PC-3 (cell line): ENCODE results near the gene ZDHHC16. TPM values are rescaled to one million over a fixed set of nuclear protein-coding genes. Genes with fewer than 3 reads are reported as not detected.

Experiments
- ATAC-seq: fragments of 200-7000 bp; cut with Tn5 transposase; 2 replicates; pipeline ENCODE4 v1.9.1; 2020; ENCODE audit warnings: mild to moderate bottlenecking, moderate library complexity
- BruUV-seq: library from RNA; stranded (reverse); fragments of 400-500 nt; replicated peaks from 2 replicates; lab custom pipeline; 2021; lab: Mats Ljungman, UMichigan
- CTCF ChIA-PET: fragments of 300-600 bp; sonication (Branson Sonifier 250); formaldehyde crosslinking; loops from one replicate; lab custom pipeline; 2022; ENCODE audit warnings: antibody characterized with exemption; lab: Charles Lee
- POLR2A ChIA-PET: fragments of 300-600 bp; sonication (Branson Sonifier 250); formaldehyde crosslinking; loops from one replicate; lab custom pipeline; 2022; ENCODE audit warnings: antibody characterized with exemption; ENCODE audit not compliant: unreplicated experiment; lab: Charles Lee
- DNase-seq: peaks from one replicate; pipeline ENCODE4 v3.0.0-alpha.2; 2015
- H2AFZ ChIP-seq: fragments of 300-600 bp; sonication (generic); 2 replicates; pipeline ENCODE4 v1.6.0; 2016; ENCODE audit warnings: antibody characterized with exemption, low read length
- H3F3A ChIP-seq: fragments of 300-600 bp; sonication (generic); one replicate; pipeline ENCODE4 v1.6.0; 2017; ENCODE audit warnings: antibody characterized with exemption, low read length, control low read depth, mild to moderate bottlenecking; ENCODE audit not compliant: unreplicated experiment
- H3K27ac ChIP-seq: fragments of 300-600 bp; sonication (generic); 2 replicates; pipeline ENCODE4 v1.5.1; 2016; ENCODE audit warnings: mild to moderate bottlenecking, low read length
- H3K27me3 ChIP-seq: fragments of 300-600 bp; sonication (generic); 2 replicates; pipeline ENCODE4 v1.6.1; 2016; ENCODE audit warnings: low read length, mixed read lengths
- H3K36me3 ChIP-seq: fragments of 300-600 bp; sonication (generic); 2 replicates; pipeline ENCODE4 v1.6.1; 2016; ENCODE audit warnings: low read depth, mixed run types, low read length, mixed read lengths
- H3K4me1 ChIP-seq: fragments of 300-600 bp; sonication (generic); 2 replicates; pipeline ENCODE4 v1.5.1; 2016; ENCODE audit warnings: low read length; ENCODE audit not compliant: insufficient read depth
- H3K4me2 ChIP-seq: fragments of 300-600 bp; sonication (generic); 2 replicates; pipeline ENCODE4 v1.6.0; 2016; ENCODE audit warnings: low read length
- H3K4me3 ChIP-seq: fragments of 300-600 bp; sonication (generic); 2 replicates; pipeline ENCODE4 v1.5.1; 2016; ENCODE audit warnings: mild to moderate bottlenecking, low read length, mixed read lengths
- H3K79me2 ChIP-seq: fragments of 300-600 bp; sonication (generic); 2 replicates; pipeline ENCODE4 v1.6.1; 2017; ENCODE audit warnings: low read length, mixed read lengths
- H3K9ac ChIP-seq: fragments of 300-600 bp; sonication (generic); 2 replicates; pipeline ENCODE4 v1.6.0; 2016; ENCODE audit warnings: mild to moderate bottlenecking, low read length
- H3K9me2 ChIP-seq: fragments of 300-600 bp; sonication (generic); replicated peaks from 2 replicates; pipeline ENCODE4 v1.6.1; 2016; ENCODE audit warnings: mixed run types, low read length, mixed read lengths
- H3K9me3 ChIP-seq: fragments of 300-600 bp; sonication (generic); 2 replicates; pipeline ENCODE4 v1.6.1; 2016; ENCODE audit warnings: low read length, mixed read lengths
- H4K20me1 ChIP-seq: fragments of 300-600 bp; sonication (generic); 2 replicates; pipeline ENCODE4 v1.6.1; 2016; ENCODE audit warnings: low read length, mixed read lengths
- EZH2 ChIP-seq: fragments of 300-600 bp; sonication (generic); IDR thresholded peaks from one replicate; pipeline ENCODE4 v1.6.1; 2017; ENCODE audit warnings: antibody characterized with exemption, mild to moderate bottlenecking, low read length; ENCODE audit not compliant: unreplicated experiment
- EZH2phosphoT487 ChIP-seq: fragments of 300-600 bp; sonication (generic); IDR thresholded peaks from 2 replicates; pipeline ENCODE4 v1.6.1; 2018; ENCODE audit warnings: mild to moderate bottlenecking, antibody characterized with exemption, low read length, borderline replicate concordance
- intact Hi-C: fragments of 100-400 bp; cut with micrococcal nuclease; formaldehyde crosslinking; loops from 2 replicates; pipeline ENCODE4 v1.9.0; 2023
- total RNA-seq: library from RNA; depleted of rRNA; stranded (reverse); fragments of >200 nt; gene quantifications from 2 replicates; pipeline ENCODE4 v1.2.3, GENCODE V29; 2014
- TF ChIP-seq, protein P1 (sequence below): fragments of 300-600 bp; sonication (generic); conservative IDR thresholded peaks from 2 replicates; pipeline ENCODE4 v1.5.1; 2017; ENCODE audit warnings: antibody characterized with exemption, low read depth, mild to moderate bottlenecking, low read length

Gene ZDHHC16
- total RNA-seq, 1 experiment from 2014 or later: 35.1 TPM

DNA sequence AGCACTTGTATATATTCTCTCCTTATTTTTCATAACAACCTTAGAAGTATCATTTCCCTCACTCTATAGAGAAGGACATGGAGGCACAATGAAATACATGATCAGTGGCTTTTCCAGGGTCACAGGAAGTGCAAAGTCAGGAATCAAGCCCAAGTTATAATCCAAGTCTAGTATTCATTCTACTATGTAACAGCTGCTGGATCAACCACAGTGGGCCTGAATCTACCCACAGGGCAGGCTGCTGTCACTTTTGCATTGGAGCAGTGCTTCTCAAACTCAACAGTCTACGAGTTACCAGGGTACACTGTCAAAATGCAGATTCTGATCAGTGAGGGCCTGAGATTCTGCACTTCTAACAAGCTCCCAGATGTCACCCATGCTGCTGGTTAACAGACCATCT lies 18.3 kb downstream of the ZDHHC16 start:
- no peak overlapping the region for H3K27ac ChIP-seq
- H3K79me2 ChIP-seq: no peaks in the 10 kb centered on the region
- TF ChIP-seq EZH2phosphoT487 (no peak), EZH2 (no peak)
- TF ChIP-seq, protein P1, sequence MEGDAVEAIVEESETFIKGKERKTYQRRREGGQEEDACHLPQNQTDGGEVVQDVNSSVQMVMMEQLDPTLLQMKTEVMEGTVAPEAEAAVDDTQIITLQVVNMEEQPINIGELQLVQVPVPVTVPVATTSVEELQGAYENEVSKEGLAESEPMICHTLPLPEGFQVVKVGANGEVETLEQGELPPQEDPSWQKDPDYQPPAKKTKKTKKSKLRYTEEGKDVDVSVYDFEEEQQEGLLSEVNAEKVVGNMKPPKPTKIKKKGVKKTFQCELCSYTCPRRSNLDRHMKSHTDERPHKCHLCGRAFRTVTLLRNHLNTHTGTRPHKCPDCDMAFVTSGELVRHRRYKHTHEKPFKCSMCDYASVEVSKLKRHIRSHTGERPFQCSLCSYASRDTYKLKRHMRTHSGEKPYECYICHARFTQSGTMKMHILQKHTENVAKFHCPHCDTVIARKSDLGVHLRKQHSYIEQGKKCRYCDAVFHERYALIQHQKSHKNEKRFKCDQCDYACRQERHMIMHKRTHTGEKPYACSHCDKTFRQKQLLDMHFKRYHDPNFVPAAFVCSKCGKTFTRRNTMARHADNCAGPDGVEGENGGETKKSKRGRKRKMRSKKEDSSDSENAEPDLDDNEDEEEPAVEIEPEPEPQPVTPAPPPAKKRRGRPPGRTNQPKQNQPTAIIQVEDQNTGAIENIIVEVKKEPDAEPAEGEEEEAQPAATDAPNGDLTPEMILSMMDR: no peak
- H3K27me3 ChIP-seq: no peaks in the 10 kb centered on the region
- peaks cover 6% of the 10 kb centered on the region for H3F3A ChIP-seq
- H3K9ac ChIP-seq: no peak overlapping the region
- H3K36me3 ChIP-seq: peaks cover 66% of the 10 kb centered on the region
- ChIA-PET POLR2A (no interaction called here), CTCF (no interaction called here)
- no peaks in the 10 kb centered on the region for H4K20me1 ChIP-seq
- intact Hi-C loops: loop anchor here (1.0 to 5.0 kb wide), 3 partner anchors 33 to 148 kb away; partner anchors contain the start of genes MMS19 and UBTD1
- no peak overlapping the region for H2AFZ ChIP-seq
- H3K9me2 ChIP-seq: no peaks in the 10 kb centered on the region
- peaks cover 11% of the 10 kb centered on the region for H3K4me1 ChIP-seq
- no peak overlapping the region for H3K4me3 ChIP-seq
- DNase-seq (no peak), ATAC-seq (peak; percentile 5; the same call in 1 of the 2 replicates)
- H3K9me3 ChIP-seq: no peaks in the 10 kb centered on the region
- H3K4me2 ChIP-seq: no peak overlapping the region
- BruUV-seq: no TSS peak

DNA sequence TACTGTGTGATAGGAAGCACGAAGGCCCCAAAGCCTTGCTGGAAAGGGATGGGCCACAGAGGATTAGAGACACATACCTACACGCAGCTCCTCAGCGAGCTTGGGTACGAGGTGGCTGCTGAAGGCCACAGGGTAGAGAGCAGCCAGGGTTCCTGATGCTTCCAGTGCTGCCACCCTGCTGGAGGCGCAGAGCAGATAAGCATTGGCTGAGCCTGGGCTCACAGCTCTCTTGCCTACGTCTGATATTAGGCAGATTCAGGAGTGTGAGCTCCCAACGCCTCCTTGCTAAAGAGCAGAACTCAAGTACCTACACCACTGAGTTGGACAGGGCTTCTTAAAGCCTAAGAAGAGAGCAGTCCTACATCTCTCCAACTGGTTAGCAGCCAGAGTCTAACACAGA lies 20.0 kb downstream of the ZDHHC16 start:
- ATAC-seq: no peak
- POLR2A ChIA-PET: no interaction called here

DNA sequence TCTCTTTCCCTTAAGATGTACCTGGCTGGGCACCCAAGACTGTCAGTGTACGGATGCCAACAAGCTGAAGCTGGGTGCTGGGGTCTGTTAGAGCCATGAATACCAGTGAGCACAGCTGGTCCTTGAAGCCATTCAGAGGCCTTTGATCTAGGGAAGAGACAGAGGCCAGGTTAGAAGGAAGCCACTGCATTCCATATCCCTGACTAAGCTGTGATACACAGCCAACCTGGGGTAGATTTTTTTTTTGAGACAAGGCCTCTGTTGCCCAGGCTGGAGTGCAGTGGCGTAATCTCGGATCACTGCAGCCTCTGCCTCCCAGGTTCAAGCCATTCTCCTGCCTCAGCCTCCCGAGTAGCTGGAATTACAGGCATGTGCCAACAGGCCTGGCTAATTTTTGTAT lies 20.8 kb downstream of the ZDHHC16 start:
- intact Hi-C loops: no loop called here
- BruUV-seq: no TSS peak
- H3K36me3 ChIP-seq: peaks cover 57% of the 10 kb centered on the region

More for the DNA sequence above, 20.0 kb downstream of the ZDHHC16 start:
- CTCF ChIA-PET: interaction anchor here (0.6 kb wide), 1 partner anchor 17 kb away, joined by 3 read pairs; no protein-coding TSS in a partner anchor
- H3K27ac ChIP-seq: no peak overlapping the region
- H3K27me3 ChIP-seq: no peaks in the 10 kb centered on the region
- no peak overlapping the region for H3K4me3 ChIP-seq
- no peaks in the 10 kb centered on the region for H4K20me1 ChIP-seq
- peaks cover 11% of the 10 kb centered on the region for H3K4me1 ChIP-seq
- H3F3A ChIP-seq: peaks cover 6% of the 10 kb centered on the region
- no peak overlapping the region for H3K4me2 ChIP-seq
- H3K9me2 ChIP-seq: no peaks in the 10 kb centered on the region
- no TSS peak for BruUV-seq
- H2AFZ ChIP-seq: no peak overlapping the region
- H3K9me3 ChIP-seq: no peaks in the 10 kb centered on the region
- intact Hi-C loops: no loop called here
- no peaks in the 10 kb centered on the region for H3K79me2 ChIP-seq
- peaks cover 63% of the 10 kb centered on the region for H3K36me3 ChIP-seq
- H3K9ac ChIP-seq: no peak overlapping the region
- TF ChIP-seq EZH2: no peak
- TF ChIP-seq EZH2phosphoT487: no peak
- TF ChIP-seq, protein P1: no peak
- no peak for DNase-seq

More for the DNA sequence above, 20.8 kb downstream of the ZDHHC16 start:
- Histone ChIP-seq H3K4me1 (peaks cover 11% of the 10 kb centered on the region), H3K9ac (no peak overlapping the region), H3F3A (peaks cover 6% of the 10 kb centered on the region), H3K79me2 (no peaks in the 10 kb centered on the region), H3K27me3 (no peaks in the 10 kb centered on the region), H3K9me2 (no peaks in the 10 kb centered on the region), H3K4me2 (no peak overlapping the region), H3K9me3 (no peaks in the 10 kb centered on the region), H3K4me3 (no peak overlapping the region), H4K20me1 (no peaks in the 10 kb centered on the region), H3K27ac (no peak overlapping the region), H2AFZ (no peak overlapping the region)
- ATAC-seq (peak; percentile 59), DNase-seq (peak; percentile 59)
- CTCF ChIA-PET: interaction anchor here (0.6 kb wide), 1 partner anchor 364 kb away, joined by 3 read pairs; no protein-coding TSS in a partner anchor
- POLR2A ChIA-PET: no interaction called here
- no peak for TF ChIP-seq EZH2phosphoT487
- TF ChIP-seq, protein P1: no peak
- no peak for TF ChIP-seq EZH2
